HepG2 (cell line): ENCODE measurements around the gene KAT7. TPM values are rescaled to one million over a fixed set of nuclear protein-coding genes. Genes with fewer than 3 reads are reported as not detected.

Experiments
- CCDC6 ChIP-seq: sonication (generic); formaldehyde crosslinking; IDR thresholded peaks from 2 replicates; pipeline ENCODE4 v1.8.1; 2022; ENCODE audit warnings: mild to moderate bottlenecking, missing genetic modification reagents, moderate library complexity
- CEBPB ChIP-seq: IDR thresholded peaks from 2 replicates; pipeline ENCODE4 v1.6.1; 2011; ENCODE audit warnings: low read depth, low read length, improper control_type of control experiment, borderline replicate concordance
- FOXO1 ChIP-seq: sonication (generic); formaldehyde crosslinking; IDR thresholded peaks from 2 replicates; pipeline ENCODE4 v1.4.0; 2020; ENCODE audit warnings: missing genetic modification reagents
- FOXP4 ChIP-seq: sonication (generic); formaldehyde crosslinking; IDR thresholded peaks from 2 replicates; pipeline ENCODE4 v1.4.0; 2020; ENCODE audit warnings: missing genetic modification reagents
- GMEB1 ChIP-seq: sonication (generic); formaldehyde crosslinking; IDR thresholded peaks from 2 replicates; pipeline ENCODE4 v1.5.1; 2020; ENCODE audit warnings: missing genetic modification reagents, mild to moderate bottlenecking, borderline replicate concordance
- MXD4 ChIP-seq: IDR thresholded peaks from 2 replicates; pipeline ENCODE4 v1.6.1; 2016; ENCODE audit warnings: mild to moderate bottlenecking, missing biosample characterization, missing genetic modification reagents
- NFE2L2 ChIP-seq: fragments of 150-350 bp; IDR thresholded peaks from 2 replicates; pipeline ENCODE4 v1.6.1; 2014; ENCODE audit warnings: low read length
- TEAD3 ChIP-seq: optimal IDR thresholded peaks from 2 replicates; pipeline ENCODE3; 2016; ENCODE audit warnings: borderline replicate concordance
- UBTF ChIP-seq: sonication (generic); formaldehyde crosslinking; IDR thresholded peaks from 2 replicates; pipeline ENCODE4 v1.4.0; 2020; ENCODE audit warnings: mild to moderate bottlenecking, missing genetic modification reagents
- ZNF263 ChIP-seq: sonication (generic); formaldehyde crosslinking; IDR thresholded peaks from 2 replicates; pipeline ENCODE4 v1.4.0; 2020; ENCODE audit warnings: missing genetic modification reagents
- ZNF512 ChIP-seq: sonication (generic); formaldehyde crosslinking; IDR thresholded peaks from 2 replicates; pipeline ENCODE4 v1.4.0; 2020; ENCODE audit warnings: mild to moderate bottlenecking, missing genetic modification reagents
- ZNF598 ChIP-seq: sonication (generic); formaldehyde crosslinking; IDR thresholded peaks from 2 replicates; pipeline ENCODE4 v1.5.1; 2020; ENCODE audit warnings: mild to moderate bottlenecking, missing genetic modification reagents, borderline replicate concordance
- ZNF720 ChIP-seq: sonication (generic); formaldehyde crosslinking; IDR thresholded peaks from 2 replicates; pipeline ENCODE4 v1.4.0; 2020; ENCODE audit warnings: missing genetic modification reagents
- ZNF772 ChIP-seq: sonication (generic); formaldehyde crosslinking; IDR thresholded peaks from 2 replicates; pipeline ENCODE4 v1.5.0; 2020; ENCODE audit warnings: mild to moderate bottlenecking, missing genetic modification reagents
- ZSCAN21 ChIP-seq: sonication (generic); formaldehyde crosslinking; IDR thresholded peaks from 2 replicates; pipeline ENCODE4 v1.8.0; 2022; ENCODE audit warnings: mild to moderate bottlenecking, missing genetic modification reagents, moderate library complexity, borderline replicate concordance
- polyA plus RNA-seq, 8 experiments: library from polyadenylated mRNA; depleted of rRNA in 3 of 8; stranded (reverse) in 7 of 8; unstranded in 1 of 8; fragments of >200 nt; fragmentation: Illumina TruSeq in 4 of 8; extraction: Trizol in 4 of 8; gene quantifications; 2 replicates each; pipeline versions ENCODE4 v1.2.1 to v1.2.3, GENCODE V29; 2011 to 2016; ENCODE audit warnings: low read depth in 4 of 8, missing spikeins in 1 of 8, mixed read lengths in 1 of 8; ENCODE audit not compliant: insufficient read depth in 1 of 8
- total RNA-seq, 5 experiments: library from RNA; depleted of rRNA; stranded (reverse); fragments of >200 nt; fragmentation: Illumina TruSeq; extraction: Trizol; gene quantifications; 2 replicates each; pipeline ENCODE4 v1.2.3, GENCODE V29; 2016; ENCODE audit warnings: low read depth in 1 of 5
- TF ChIP-seq, protein P1 (sequence below): sonication (generic); formaldehyde crosslinking; IDR thresholded peaks from 2 replicates; pipeline ENCODE4 v1.4.0; 2020; ENCODE audit warnings: missing genetic modification reagents
- TF ChIP-seq, protein P2 (sequence below): sonication (generic); formaldehyde crosslinking; IDR thresholded peaks from 2 replicates; pipeline ENCODE4 v1.8.1; 2023; ENCODE audit warnings: mild to moderate bottlenecking, missing genetic modification reagents, borderline replicate concordance

The KAT7 gene
- total and polyA plus RNA-seq, 2 of the 13 experiments (the other 11 are each of a cell fraction or from before 2014, with no cell fraction given) = 21.2 to 39.2 TPM

- TF ChIP-seq, protein P1, sequence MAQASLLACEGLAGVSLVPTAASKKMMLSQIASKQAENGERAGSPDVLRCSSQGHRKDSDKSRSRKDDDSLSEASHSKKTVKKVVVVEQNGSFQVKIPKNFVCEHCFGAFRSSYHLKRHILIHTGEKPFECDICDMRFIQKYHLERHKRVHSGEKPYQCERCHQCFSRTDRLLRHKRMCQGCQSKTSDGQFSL (CRISPR knock-in tag) = peak; percentile 100
- TF ChIP-seq GMEB1 (CRISPR knock-in tag) (peak; percentile 54; the same call in 1 of the 2 replicates), ZNF512 (CRISPR knock-in tag) (no peak), FOXO1 (CRISPR knock-in tag) (no peak; the same call in 1 of the 2 replicates), CEBPB (peak; percentile 37; the same call in 1 of the 2 replicates), ZNF598 (peak; percentile 88; the same call in 1 of the 2 replicates), FOXP4 (peak; percentile 32), ZNF263 (CRISPR knock-in tag) (peak; percentile 57; the same call in 1 of the 2 replicates), CCDC6 (CRISPR knock-in tag) (0 out of 2 replicates have a peak, but pooled peaks have one; percentile 39), MXD4 (CRISPR knock-in tag) (0 out of 2 replicates have a peak, but pooled peaks have one; percentile 47), UBTF (CRISPR knock-in tag) (0 out of 2 replicates have a peak, but pooled peaks have one; percentile 14), TEAD3 (CRISPR knock-in tag) (peak; percentile 59), ZNF720 (CRISPR knock-in tag) (0 out of 2 replicates have a peak, but pooled peaks have one; percentile 24), NFE2L2 (peak; percentile 19; the same call in 1 of the 2 replicates), ZSCAN21 (CRISPR knock-in tag) (0 out of 2 replicates have a peak, but pooled peaks have one; percentile 21), ZNF772 (CRISPR knock-in tag) (no peak; the same call in none of the 2 replicates)
- TF ChIP-seq, protein P2, sequence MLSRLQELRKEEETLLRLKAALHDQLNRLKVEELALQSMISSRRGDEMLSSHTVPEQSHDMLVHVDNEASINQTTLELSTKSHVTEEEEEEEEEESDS (CRISPR knock-in tag) = no peak
These were observed 72.8 kb downstream of the KAT7 start (continued) for GRCh38 chr17:49861150-49861884.
